Cardiac septum (tissue), 1 donor: Measurements from ENCODE around the gene MAPK8. TPM values are rescaled to one million over a fixed set of nuclear protein-coding genes. Genes with fewer than 3 reads are reported as not detected.

Source experiments
- DNase-seq: peaks from one replicate; pipeline ENCODE4 v3.0.0-alpha.2; 2020; ENCODE audit warnings: low spot score
- intact Hi-C: fragments of 100-400 bp; cut with DNase I; formaldehyde crosslinking; loops from one replicate; pipeline ENCODE4 v1.14.0; 2022
- total RNA-seq: library from RNA; stranded (reverse); fragmentation: NEBNext Ultra II Directional; extraction: Animal tissue kit (Norgen Biotek cat#: 25700); gene quantifications from one replicate; pipeline ENCODE4 v1.2.1, GENCODE V29; 2021
- donor health status: DM: no; HTN: no; CAD: no.

The MAPK8 gene
- total RNA-seq, 1 donor from 2014 or later = 34.1 TPM

DNA sequence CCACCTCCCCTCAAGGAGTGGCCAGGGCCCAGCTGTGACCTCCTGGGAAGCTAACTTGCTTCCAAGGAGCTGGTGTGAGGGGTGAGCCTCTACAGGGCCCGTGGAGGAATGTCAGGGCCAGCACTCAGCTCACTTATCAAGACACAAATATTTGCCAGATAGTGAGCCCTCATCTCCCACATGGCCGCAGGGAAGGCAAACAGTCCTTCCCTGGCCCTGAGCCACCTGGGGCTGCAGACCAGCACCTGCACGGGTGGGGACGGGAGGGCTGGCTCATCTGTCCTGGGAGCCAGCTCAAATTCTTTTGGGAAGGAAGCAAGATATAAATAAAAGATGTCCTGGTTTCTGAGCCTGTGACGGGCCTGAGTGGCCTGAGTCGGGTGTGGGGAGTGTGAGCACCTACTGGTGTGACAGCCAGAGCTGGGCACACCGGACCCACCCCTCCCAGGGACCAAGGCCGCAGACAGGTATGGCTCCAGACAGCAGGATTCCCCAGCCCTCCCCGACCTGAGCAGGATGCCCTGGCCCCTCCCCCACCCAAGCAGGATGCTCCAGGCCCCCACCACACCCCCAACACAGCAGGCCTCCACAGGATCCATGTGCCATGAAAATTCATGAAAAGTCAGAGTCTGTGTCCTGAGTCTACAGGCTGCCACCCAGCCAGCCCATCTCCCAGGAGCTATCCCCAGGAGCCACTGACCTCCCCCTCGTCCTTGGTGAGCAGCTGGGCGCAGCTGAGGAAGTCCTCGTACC is 148.0 kb downstream of the MAPK8 start:
- intact Hi-C loops = no loop called here
- peak; percentile 74 for DNase-seq

DNA sequence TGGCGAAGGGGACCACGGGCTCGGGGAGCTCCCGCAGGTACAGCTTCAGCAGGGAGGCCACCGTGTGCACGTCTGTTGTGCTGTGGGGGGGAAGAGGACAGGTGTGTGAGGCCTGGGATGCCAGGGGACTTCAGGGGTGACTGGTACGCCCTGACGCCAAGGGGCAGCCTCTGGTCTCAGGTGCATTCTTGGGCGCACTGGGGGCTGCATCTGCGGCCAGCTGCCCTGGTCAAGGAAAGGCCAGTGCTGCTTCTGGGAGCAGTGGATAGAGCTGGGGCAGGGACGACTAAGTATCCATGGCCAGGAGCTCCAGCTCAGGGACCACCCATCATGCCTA is 148.5 kb downstream of the MAPK8 start:
- intact Hi-C loops = no loop called here
- peak; percentile 72 for DNase-seq

DNA sequence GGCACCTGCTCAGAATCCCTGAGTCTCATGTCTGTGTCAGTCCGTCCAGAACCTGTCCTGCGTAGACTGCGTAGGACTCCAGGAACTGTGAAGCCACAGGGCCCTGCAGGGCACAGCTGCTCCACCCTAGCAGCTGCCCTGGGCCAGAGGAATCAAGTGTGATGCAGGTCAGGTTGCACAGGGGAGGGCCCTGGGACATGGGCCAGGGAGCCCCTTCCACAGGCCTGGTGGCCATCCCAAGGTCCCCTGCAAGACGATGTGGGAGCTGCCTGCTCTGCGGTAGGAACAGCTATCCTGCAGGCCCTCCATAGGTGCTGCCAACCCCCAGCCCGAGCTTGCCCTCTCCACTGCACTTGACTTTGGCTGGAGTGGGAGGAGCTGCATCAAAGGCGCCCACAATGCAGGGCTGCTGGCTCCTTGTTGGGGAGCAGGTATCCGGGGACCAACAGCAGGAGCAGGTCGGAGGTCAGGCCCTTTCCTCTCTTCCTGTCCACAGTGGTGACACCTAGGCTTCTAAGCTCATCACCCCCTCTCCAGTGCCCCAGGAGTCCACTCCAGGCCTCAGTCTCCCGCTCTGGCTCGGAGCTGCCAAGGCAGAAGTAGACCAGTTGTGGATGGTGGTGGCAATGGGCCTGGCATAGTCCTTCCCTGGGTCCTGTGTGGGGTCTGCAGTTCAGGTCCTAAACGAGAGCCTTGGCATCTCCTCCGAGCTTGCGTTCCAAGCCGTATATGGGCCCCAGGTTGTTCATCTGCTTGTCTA is 149.1 kb downstream of the MAPK8 start:
- intact Hi-C loops = no loop called here
- DNase-seq = peak; percentile 76

DNA sequence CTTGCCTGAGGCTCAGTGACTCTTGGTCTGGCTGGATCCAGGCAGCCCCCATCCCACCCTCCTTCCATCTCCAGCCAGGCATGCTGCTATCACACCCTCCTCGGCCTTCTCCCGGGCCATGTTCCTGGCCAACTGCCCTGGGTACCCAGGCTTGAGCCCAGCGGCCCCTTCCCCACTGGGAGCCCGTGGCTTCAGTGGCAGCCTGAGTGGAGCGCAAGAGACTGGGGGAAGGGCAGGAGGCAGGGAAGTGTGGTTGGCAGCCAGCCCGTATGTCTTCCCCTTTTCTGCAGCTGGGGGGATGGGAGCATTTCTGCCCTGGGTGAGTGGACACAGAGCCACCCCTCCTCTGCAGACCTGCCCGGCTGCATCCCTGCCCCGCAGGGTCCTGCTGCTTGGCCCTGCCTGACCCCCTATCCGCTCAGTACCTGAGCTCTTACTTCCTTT is 149.9 kb downstream of the MAPK8 start:
- peak; percentile 82 for DNase-seq
- intact Hi-C loops = no loop called here

DNA sequence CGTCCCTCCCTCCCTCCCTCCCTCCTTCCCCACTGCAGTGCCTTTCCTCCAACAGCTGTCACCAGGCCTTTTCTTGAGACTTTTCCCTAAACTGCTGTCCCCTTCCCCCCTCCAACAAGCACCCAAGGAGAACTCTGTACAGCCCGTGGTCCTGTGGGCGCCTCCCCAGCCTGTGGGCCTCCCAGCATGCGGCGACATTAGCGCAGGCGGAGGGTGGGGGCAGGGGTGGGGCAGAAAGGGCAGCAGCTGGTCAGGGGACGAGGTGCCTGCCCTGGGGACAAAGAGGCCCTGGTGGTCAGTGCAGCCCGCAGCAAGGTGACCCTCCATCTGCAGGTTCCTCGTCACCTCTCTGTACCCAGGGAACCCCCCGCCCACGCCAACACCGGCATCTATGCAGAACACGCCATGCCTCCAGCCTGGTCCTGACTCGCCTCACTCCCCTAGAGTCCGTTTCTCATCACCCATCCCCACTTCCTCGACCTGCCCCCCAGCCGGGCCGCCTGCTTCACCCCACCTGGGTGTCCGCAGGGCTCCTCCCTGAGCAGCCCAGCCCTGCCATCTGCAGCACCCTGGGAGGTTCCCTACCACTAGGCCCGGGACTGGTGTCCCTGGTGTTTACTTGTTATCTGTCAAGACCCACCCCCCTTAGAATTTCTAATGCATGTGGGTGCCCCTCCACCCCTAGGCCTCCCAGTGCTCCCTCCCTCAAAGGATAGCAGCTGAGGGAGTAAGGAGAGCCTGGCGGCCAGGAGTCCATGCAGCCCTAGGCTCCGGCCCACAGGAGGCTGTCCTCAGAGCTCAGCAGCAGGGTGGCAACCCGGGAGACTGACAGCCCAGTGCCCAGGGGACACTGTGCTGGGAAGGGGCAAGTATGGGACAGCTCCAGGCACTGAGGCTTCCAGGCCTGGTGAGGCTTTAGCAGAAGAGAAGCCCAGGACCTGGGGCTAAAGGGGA is 150.6 kb downstream of the MAPK8 start:
- intact Hi-C loops = no loop called here
- peak; percentile 76 for DNase-seq

DNA sequence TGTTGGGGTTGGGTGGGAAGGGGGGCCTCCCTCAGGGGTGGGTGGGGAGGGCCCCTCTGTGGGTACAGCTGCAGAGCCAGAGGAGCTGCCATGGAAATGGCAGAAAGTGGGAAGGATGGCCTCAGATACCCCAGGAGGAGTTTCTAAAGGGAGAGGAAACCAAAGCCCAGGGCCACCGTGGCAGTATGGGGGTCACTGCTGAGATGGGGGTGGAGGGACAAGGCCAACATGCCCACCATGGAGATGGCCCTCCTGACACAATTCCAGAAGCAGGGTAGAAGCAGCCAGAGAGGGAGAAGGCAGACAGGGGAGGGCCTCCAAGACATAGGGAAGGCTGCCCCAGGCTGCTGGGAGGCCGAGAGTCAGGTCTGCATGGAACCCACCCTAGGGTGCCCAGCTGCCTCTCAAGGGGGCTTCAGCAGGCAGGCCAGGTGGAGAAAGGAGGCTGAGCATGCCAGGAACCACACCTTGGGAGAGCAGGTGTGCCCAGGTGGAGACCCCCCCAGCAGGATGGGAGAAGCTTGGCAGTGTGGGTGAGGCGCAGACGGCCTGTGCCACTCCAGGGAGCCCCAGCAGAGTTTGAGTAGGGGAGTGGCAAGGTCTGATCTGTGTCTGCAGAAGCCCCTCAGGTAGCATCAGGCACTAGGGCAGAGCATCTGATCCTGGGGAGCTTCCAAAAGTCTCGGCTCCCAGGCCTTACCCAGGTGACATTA is 151.6 kb downstream of the MAPK8 start:
- intact Hi-C loops = no loop called here
- DNase-seq = peak; percentile 61

DNA sequence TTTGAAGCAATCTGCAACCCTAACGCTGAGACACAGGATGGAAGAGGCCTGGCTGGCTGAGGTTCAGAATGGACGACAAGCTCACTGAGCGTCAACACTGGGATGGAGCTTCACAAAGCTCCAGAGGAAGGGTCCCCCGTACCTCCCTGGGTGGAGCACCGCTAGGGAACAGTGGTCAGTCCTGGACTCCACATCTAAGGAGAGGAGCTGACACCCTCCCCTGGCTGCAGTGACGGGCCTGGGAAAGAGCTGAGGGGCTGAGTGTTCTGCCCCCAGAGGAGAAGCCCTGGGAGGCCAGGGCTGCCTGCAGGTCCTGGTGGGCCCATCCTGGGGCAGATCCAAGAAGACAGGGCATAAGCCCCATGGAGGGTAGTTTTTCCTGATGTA is 152.2 kb downstream of the MAPK8 start:
- intact Hi-C loops = no loop called here
- no peak for DNase-seq

DNA sequence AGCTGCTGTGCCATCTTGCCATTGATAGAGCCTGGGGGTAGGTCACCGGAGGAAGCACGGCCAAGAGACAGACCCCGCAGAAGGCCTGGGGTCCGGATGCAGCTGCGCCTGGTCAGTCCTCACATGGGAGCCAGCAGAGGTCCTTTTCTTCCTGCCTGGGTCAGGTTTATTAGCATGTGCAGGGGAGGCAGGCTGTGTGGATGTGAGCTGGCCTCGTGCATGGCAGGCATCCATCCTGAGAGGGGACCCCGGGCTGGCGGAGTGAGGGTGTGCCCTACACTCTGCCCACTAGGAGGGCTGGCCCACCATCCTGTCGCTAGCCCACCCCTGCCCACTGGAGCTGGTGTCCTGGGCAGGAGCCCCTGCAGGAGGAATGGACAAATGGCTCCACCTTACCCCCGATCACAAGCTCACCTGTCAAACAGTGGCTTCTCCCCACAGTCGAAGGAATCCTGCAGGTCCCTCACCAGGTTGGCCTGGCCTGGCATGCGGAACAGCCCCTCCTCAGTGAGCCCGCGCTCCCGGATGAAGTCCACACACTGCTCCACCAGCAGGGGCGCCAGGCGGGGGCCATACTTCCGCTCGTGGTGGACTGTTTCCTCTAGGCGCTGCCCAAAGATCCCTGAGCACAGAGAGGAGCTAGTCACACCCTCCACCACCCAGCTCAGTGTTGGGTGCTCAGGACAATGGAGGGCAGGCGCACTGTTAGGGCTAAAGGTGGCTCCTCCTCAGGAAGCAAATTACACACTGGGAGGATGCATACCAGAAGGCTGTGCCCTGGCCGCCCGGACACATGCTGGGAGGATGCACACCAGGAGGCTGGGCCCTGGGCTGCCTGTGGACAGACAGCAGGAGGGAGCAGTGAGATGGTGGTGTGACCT is 153.0 kb downstream of the MAPK8 start:
- intact Hi-C loops = no loop called here
- peak; percentile 72 for DNase-seq

DNA sequence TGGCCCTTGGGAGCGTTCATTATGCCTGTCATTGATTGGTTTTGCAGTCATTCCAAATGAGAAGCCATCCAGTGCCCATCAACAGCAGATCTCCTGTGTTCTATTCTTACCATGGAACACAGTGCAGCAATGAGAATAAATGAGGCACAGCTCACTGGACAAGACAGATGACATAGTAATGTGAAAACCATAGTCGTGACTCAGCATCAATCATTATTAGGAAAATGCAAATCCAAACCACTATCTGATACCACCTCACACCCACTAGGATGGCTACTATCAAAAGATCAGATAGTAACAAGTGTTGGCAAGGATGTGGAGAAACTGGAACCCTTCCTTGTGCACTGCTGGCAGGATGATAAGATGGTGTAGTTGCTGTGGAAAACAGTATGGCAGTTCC is 153.7 kb downstream of the MAPK8 start:
- no peak for DNase-seq
- intact Hi-C loops = no loop called here

DNA sequence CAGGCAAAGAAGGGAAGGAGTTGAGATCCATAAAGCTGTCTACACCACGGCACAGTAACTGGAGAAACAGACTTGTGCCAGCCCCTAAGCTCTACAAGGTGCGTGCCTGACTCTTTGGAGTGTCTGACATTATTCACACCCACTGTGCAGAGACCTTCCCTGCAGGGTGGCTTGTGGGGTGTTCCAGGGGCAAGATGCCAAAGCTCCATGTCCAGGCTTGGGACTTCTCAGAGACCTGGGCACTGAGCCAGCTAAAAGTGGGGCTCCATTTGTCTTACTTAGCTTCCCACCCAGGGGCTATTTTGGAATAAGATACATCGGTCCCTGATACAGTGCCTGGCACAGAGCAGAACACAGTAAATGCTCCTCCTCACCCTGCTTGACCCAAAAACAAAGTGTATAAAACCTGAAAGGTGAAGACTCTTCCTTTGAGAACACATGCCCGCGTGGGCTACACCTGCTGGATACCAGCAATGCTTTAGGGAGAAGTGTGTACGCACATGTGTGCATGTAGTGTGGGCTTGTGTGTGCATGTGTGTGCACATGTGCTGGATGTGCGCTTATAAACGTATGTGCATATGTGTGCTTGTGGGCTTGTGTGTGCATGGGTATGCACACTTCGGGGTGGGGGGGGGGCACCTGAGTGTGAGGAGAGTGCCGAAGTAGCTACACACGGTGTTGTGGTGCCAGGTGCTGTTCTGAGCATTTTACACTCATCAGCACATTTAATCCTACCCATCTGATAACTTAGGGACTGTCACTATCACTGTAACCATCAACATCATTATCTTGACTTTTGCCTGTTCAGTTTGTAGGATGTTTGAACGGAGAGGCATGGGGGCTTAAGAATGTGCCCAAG is 155.4 kb downstream of the MAPK8 start:
- intact Hi-C loops = no loop called here

DNA sequence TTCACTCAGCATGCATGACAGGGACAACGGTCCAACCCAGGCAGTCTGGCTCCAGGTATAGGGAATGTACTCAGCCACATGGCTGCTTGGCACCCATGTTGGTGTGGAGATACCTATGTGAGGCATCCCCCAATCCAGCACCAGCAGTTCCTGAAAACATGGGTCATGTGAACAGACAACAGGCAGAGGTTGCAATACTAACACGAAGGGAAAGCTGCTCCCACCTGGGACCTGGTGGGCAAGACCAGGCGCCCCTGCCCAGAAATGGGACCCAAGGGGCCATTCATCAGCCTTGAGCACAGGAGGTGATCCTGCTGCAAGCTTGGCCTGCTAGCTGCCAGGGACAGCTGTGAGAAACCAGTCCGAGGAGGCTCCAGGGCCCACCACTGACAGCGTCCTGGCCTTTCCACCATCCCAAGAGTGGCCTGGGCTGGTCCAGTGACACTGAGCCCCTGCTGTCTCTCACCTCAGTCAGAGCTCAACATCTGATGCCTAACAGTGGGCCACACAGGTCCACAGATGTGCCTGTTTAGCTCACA is 156.1 kb downstream of the MAPK8 start:
- DNase-seq = peak; percentile 63
- intact Hi-C loops = no loop called here

More for the DNA sequence above, 155.4 kb downstream of the MAPK8 start:
- DNase-seq = peak; percentile 63

DNA sequence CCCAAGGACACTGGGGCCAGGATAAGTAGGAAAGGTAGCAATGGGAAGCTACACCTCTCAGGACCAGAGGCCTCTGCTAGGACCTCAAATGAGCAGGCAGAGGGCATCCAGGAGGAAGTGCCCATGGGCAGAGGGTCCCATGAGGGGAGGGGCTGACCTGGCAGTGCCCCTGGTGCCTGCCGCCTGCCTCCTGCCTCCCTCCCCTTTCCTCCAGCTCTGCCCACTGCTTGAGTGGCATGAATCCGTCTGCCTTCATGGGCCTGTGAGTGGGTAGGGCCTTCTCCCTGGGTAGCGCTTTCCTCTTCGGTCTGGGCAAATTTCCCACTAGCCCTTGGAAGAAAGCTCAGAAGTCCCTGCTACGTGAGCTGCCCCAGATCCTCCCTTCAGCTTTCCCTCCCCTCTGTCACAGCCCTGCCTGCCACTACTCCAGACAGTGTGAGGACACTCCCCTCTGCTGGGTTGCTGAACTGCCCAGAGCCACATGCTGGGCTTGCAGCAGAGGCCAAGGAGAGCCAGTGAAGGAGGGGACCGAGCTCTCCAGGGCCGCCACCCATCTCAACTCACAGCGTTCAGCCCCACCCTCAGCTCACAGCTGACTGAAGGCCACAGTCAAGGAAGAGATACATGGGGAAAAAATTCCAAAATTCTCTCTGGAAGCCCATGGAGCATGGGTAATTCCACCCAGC is 157.0 kb downstream of the MAPK8 start:
- intact Hi-C loops = no loop called here
- peak; percentile 63 for DNase-seq

DNA sequence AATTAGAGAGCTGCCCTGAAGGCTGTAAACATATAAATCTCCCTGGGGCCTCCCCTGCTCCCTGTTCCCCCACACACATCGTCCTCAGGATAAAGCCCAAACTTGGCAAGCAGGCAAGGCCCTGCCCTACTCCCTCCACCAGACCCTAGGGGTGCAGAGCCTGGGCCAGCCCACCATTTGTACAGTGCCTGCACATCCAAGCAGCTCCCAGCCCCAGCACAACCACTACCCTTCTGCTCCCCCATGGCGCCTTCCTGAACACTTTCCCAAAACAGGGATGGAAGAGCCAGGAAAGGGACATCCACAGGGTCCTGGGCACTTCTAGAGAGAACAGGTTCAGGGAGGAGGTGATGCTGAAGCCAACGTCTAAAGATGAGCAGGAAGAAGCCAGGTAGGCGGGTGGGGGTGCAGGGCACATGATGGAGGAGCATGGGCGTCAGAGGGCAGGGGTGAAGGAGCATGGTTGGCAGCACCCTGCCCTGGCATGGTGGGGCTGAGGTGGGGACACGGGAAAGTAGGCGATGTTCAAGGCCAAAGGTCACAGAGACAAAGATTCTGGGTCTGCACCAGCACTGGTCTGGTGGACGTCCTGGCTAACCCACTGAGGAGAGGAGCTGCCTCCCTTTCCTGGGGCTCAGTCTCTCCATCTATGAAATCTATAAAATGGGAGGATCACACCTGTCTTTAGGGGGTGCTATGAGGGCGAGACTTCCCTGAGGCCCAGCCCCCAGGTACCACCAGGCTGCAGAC is 157.8 kb downstream of the MAPK8 start:
- DNase-seq = peak; percentile 74
- intact Hi-C loops = no loop called here

DNA sequence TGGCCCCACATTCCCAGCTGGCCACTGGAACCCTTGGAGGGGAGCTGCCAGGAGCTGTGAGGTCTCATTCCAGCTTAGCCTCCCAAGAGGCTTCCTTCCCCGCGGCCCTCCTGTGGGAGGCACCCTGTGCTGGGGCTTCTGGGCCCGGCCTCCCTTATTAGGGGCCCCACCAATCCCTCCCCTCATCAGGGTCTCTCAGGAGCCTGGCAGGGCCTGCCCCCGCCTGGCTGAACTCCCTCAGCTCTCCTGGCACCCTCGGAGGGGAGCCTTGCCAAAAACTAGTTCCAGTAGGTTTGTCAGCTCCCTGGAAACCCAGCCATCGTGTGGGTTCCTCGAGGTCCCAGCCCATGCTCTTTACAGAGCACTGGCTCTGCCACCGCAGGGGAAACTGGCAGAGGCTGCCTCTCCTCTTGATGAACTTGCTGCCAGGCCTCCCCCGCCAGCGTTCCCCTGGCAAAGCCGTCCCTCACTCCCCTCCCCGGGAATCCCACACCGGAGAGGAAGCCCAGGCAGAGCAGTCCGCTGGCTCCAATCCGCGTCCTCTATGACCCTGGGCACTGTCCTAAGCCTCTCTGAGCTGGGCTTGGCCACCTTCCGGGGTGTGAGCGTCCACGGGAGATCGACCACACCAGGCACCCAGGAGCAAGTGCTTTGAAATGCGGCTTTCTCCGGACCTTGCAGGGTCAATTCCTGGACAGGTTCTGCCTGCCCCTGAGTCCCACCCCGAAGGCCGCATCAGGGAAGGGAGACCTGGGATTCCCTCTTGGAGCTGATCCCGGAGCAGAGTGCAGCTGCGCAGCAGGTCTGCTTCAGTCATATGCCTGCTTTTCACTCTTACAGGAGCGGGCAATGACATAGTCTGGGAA is 158.6 kb downstream of the MAPK8 start:
- peak; percentile 88 for DNase-seq

More for the DNA sequence above, 158.6 kb downstream of the MAPK8 start:
- intact Hi-C loops = loop anchor here (5.0 kb wide), 1 partner anchor 57 kb away; no protein-coding TSS in a partner anchor
